Measurements from ENCODE around the gene ENOX1.
"Not testable (repeated sequence)": the region's sequence is repeated elsewhere in the genome, so short reads cannot be mapped to it uniquely, and the experiment has no call there.

Gene ENOX1

GRCh38 chr13:43786766-43787517 lies at the start of gene ENOX1:
ENOX1 (minus strand) TSS chr13:43786972.
- DNase-seq (ENCODE audit: low read depth), result no peak

- DNase-seq (ENCODE audit: low read depth), result no peak
Observed at GRCh38 chr13:43835701-43836100, 48.9 kb upstream of the ENOX1 start.

GRCh38 chr13:43831088-43831487 lies 44.3 kb upstream of the ENOX1 start:
- no peak for DNase-seq (ENCODE audit: low read depth)

DNA sequence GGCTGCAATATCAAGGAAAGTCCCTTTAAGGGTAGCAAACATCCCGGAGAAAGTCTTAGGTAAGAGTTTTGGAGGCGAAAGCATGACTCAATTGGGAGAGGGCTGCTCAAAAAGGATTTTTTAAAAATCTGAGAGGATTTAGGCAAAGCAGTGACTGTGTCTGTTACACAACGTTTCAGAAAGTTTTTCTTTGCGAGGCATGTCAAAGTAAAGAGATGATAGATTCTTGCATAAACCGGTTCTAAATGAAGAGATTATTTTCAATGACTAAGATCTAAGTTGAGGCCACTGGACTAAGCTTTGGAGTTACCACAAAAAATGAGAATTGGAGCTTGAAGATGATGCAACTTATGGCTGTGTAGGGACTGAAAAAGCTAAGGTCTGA lies 43.7 kb upstream of the ENOX1 start:
- DNase-seq (ENCODE audit: low read depth), result no peak

- not testable (repeated sequence) for DNase-seq (ENCODE audit: low read depth)
Observed at GRCh38 chr13:43824656-43825055, 37.9 kb upstream of the ENOX1 start.

GRCh38 chr13:43822969-43823368 lies 36.2 kb upstream of the ENOX1 start:
- no peak for DNase-seq (ENCODE audit: low read depth)

- no peak for DNase-seq (ENCODE audit: low read depth)
Observed at GRCh38 chr13:43816401-43816889, 29.7 kb upstream of the ENOX1 start.

- DNase-seq (ENCODE audit: low read depth), result no peak
Observed at GRCh38 chr13:43815204-43815603, 28.4 kb upstream of the ENOX1 start.

GRCh38 chr13:43808676-43809075 lies 21.9 kb upstream of the ENOX1 start:
- no peak for DNase-seq (ENCODE audit: low read depth)

DNA sequence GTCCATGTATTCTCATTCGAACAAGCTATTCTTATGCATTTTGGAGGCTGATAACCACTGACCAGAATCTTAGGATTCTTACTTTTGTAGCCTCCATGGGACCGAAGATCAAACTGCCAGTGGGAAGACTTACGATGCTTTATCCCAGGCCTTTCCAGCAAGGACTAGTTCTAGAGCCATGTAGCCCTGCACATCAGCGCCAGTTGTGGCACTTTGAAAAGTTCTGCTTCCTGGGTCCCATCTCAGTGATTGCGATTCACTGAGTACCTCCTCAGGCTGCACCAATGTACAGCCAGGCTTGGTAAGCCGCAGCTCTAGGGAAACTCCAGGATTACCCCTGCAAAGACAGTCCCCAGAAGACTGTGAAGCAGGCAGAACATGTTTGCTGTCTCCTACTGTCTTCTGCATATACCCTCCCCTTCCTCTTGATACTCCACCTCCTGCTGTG lies 18.9 kb upstream of the ENOX1 start:
- no peak for DNase-seq (ENCODE audit: low read depth)

DNA sequence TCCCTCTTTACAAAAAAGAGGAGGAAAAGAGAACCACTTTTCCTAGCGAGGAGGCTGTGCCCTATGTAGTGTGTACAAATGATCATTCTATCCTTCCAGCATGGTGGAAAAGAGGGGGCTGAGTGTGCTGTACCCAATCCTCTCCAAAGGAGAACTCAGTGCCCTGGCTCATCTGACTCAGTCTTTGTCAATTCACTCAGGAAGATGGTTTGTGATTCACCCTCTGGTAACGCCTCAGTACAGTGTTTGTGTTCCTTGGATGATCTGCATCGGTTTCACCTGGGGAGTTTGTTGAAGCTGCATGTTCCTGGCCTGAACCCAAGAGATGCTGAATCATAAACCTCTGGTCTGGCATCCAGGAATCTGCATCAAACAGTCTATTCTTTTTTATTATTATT lies 18.3 kb upstream of the ENOX1 start:
- DNase-seq (ENCODE audit: low read depth), result no peak

DNA sequence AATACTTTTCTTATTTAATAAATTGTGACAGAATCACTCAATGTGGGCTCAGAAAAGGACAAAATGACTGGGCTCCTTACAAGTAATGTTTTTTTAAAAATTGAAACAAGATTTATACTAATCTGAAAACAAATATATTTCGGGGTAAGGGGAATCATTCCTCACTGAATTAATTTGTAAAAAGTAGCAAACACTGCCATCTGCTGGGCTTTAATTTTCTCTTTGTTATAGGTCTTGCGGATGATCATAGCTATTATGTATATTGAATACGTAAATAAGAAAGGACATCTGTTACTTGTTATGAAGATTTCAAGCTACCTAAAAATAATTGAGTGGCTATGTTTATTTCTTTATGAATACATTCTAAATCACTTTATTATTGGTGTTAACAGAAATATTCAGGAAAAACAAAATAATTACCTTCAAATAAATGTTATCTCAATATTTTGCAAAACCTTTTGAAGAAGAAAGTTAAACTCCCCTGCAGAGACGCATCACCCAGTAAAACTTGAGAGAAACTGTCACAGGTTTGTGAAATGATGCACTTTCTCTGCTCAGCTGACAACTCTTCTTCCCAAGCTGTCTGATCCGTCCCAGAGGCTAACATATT lies 17.8 kb upstream of the ENOX1 start:
- no peak for DNase-seq (ENCODE audit: low read depth)

GRCh38 chr13:43802511-43802910 lies 15.7 kb upstream of the ENOX1 start:
- DNase-seq (ENCODE audit: low read depth), result no peak

- no peak for DNase-seq (ENCODE audit: low read depth)
Observed at GRCh38 chr13:43800828-43801227, 14.1 kb upstream of the ENOX1 start.

GRCh38 chr13:43799191-43799590 lies 12.4 kb upstream of the ENOX1 start:
- DNase-seq (ENCODE audit: low read depth), result no peak

DNA sequence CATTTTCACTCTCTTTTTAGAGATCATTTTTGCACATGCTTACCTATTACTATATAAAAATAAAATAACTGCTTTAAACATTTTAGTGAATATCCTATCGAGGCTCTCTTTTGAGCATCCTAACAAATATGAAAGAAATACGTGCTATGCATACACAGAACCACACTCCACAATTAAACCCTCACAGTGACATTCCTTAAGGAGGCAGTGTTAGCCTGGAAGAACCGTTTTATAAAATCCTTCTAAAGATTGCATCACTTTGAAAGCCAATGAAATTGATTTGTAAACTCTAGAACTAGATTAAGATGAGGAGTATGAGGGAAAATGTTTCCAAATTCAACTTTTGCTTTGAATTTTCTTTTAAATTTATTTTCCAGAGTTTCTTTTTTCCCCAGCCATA lies 11.1 kb upstream of the ENOX1 start:
- DNase-seq (ENCODE audit: low read depth), result no peak

DNA sequence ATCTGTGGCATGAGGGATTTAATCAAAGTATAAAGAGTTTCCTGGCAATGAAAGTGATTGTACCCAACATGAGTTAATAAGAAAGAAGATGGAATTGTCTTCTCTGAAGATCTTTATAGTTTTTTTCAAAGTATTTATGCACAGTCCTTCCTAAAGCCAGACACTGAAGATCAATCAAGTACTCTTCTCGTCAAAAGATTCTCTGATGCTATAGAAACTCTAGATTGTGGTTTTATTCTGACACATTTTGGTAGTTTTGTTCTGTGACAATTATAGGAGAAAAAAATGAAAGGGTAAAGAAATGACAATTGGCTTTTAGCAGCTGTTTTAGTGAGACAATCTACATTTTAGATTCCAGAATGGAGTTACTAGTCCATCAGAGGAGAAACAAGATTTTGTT lies 10.4 kb upstream of the ENOX1 start:
- DNase-seq (ENCODE audit: low read depth), result no peak

DNA sequence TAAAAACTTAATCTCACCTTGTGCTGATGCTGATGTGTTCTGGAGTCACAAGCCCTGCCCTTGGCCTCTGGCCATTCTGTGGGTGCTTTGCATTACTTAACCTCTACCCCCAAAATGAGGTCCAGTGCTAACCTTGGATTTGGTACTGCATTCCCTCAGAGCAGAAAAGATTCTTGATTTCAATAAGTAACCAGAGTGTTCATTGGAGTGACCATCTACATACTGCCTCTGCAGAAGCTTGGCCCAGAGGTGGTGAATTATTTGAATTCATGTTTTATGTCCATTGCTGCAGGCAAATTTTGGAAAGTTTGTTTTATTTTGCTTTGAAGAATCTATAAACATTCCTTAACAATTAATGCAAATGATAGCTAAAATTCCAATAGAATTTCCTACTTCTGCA lies 7.6 kb upstream of the ENOX1 start:
- no peak for DNase-seq (ENCODE audit: low read depth)

DNA sequence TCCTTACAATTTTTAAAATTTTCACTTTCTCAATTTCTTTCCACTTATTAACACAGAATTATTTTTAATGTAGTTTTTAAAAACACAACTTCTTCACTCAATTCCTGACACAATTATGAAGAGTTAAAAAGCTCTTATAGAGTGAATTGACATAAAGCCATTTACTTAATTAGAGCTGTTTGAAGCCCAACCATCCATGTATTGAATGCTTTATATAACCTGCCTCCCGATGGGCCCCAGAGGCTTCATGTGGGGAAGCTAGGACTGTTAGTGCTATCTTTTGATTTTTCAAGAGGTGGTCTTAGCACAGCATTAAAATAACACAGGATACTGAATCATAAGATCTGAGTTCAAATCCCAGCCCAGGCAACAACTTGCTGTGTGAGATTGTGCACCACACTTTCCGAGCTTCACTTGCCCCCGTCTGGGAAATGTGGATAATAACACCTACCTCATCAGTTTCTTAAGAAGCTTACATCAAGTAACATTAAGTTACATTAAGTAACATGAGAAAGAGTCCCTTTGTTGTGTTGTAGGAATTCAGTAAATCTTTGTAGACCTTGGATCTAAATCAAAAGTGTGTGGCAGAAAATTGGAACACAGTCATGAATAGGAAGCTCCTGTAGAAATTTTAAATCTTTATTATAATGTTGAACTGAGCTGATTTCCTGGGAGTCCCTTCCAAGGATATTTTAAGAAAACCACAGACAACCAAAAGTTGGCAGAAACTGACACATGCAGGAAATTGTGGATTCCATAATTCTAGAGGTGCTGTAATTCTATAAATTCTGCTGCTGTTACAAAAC lies 5.5 kb upstream of the ENOX1 start:
- DNase-seq (ENCODE audit: low read depth), result no peak

DNA sequence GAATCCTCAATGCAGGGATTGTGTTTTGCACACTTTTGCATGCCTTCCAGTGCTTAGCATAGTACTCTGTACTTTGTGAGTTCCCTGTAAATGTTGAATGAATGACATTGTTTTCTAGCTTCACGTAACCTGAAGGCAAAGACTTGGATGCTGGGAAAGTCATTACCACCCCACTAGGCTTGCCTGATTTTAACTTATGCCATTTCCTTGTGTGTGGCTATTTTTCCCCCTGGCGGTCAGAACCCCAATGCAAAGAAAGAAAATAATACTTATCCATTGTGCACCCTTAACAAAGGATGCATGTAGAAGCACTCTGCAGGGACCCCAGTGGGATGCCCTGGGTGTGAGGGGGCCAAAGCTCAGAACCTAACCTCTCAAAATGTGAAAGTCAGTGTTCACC lies 1.2 kb upstream of the ENOX1 start:
- DNase-seq (ENCODE audit: low read depth), result no peak

DNA sequence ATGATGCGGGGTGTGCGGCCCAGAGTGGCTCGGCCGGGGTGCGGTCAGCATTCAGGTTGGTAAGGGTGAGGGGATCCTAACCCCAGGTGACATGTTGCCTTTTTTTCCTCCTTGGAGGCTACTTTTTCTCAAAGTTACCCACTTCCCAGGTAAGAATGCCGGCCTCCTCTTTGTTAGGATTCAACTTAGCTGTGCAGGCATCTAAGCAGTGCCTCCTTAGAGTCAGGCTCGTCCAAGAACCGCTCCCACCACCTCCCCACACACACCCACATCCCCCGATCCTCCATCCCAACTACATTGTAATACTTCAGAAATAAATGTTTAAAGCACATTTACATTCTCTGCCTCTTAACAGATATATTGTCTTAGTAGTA lies 733 bp upstream of the ENOX1 start:
- no peak for DNase-seq (ENCODE audit: low read depth)

DNA sequence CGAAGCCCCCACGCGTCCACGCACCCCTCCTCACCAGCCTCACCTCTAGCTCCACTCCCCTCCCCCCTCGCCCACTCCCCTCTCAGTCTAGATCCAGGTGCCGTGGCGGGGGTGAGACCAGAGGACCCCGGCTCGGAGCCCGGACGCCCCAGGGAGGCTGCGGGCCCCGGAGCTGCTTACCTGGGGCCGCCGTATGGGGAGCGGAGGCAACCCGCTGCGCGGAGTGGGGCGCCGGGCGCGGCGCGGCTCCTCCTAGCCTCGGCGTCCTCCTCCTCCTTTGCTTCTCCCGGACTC lies 353 bp downstream of the ENOX1 start:
- DNase-seq (ENCODE audit: low read depth), result no peak

All from activated gamma-delta T cell treated with anti-CD3 and anti-CD28 coated beads, Interleukin-2, amount 50 U/mL, for 16 hours (primary cell).